Ureter (tissue), 1 donor: ENCODE data around the gene ZNF331. TPM values are rescaled to one million over a fixed set of nuclear protein-coding genes. Genes with fewer than 3 reads are reported as not detected.

ENCODE experiments used
- DNase-seq: peaks from one replicate; pipeline ENCODE4 v3.0.0-alpha.2; 2020; ENCODE audit warnings: low spot score
- total RNA-seq: library from RNA; stranded (reverse); gene quantifications from one replicate; pipeline ENCODE4 v1.2.4, GENCODE V29; 2023
- donor health status: DM: yes; HTN: yes; CAD: no.

ZNF331 gene
- total RNA-seq, 1 donor from 2014 or later = 23.9 TPM

- DNase-seq = no peak
Measured at GRCh38 chr19:53626976-53627375, 89.0 kb downstream of the ZNF331 start.

Other genes starting within 250 kb of the ZNF331 start
- gene ZNF845, start 204.4 kb upstream of the ZNF331 start, total RNA-seq = 9.2 TPM
- 28.2 TPM for gene ZNF525, start 172.4 kb upstream of the ZNF331 start, total RNA-seq
- gene ZNF765, start 143.0 kb upstream of the ZNF331 start, total RNA-seq = 11.2 TPM
- gene ZNF761, start 106.2 kb upstream of the ZNF331 start, total RNA-seq = 12.7 TPM
- 6.8 TPM for gene ZNF813, start 70.4 kb upstream of the ZNF331 start, total RNA-seq
- gene DPRX, start 93.9 kb downstream of the ZNF331 start, total RNA-seq = not detected